ENCODE measurements around the gene NLK. TPM values are rescaled to one million over a fixed set of nuclear protein-coding genes. Genes with fewer than 3 reads are reported as not detected.
"Not testable (repeated sequence)": the region's sequence is repeated elsewhere in the genome, so short reads cannot be mapped to it uniquely, and the experiment has no call there.

NLK gene
- total RNA-seq, 1 donor from 2014 or later: 25.4 TPM

DNA sequence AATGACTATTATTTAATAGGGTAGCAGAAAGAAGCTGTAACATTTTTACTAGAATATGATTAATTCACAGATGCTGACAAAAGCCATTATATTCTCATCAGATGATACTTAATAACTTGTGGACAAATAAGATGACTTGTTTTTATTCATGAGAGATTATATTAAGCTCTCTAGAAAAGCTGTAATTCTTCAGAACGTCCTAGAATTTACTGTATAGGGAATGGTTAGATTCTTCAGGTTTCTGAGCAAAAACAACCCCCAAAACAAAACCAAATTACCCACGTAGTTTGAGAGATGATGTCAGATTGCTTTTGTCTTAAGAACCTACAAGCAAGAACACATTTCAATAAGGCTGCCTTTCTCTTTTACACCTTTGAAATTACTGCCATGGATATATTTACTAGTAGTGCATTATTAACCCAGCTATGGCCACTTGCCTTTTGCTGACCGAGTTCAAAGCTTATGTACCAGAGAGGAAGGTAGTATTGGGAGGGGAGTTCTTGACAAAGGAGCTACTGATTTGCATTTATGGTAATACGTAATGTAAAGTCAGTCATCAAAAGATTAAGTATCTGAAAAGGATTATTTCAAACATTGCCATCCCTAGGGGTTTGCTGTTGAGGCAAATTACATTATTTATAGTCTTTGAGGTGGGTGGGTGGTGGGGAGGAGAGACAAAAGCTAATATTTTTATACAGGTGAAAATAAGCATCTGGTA, 51.7 kb downstream of the NLK start:
- Mint-ChIP-seq H3K36me3 (peaks cover 6% of the 10 kb centered on the region), H3K4me1 (ENCODE audit: unreplicated experiment) (peaks cover 7% of the 10 kb centered on the region), H3K27me3 (no peaks in the 10 kb centered on the region), H3K9me3 (no peaks in the 10 kb centered on the region), H3K27ac (no peak overlapping the region), H3K4me3 (no peak overlapping the region)
- TF ChIP-seq, protein P1, sequence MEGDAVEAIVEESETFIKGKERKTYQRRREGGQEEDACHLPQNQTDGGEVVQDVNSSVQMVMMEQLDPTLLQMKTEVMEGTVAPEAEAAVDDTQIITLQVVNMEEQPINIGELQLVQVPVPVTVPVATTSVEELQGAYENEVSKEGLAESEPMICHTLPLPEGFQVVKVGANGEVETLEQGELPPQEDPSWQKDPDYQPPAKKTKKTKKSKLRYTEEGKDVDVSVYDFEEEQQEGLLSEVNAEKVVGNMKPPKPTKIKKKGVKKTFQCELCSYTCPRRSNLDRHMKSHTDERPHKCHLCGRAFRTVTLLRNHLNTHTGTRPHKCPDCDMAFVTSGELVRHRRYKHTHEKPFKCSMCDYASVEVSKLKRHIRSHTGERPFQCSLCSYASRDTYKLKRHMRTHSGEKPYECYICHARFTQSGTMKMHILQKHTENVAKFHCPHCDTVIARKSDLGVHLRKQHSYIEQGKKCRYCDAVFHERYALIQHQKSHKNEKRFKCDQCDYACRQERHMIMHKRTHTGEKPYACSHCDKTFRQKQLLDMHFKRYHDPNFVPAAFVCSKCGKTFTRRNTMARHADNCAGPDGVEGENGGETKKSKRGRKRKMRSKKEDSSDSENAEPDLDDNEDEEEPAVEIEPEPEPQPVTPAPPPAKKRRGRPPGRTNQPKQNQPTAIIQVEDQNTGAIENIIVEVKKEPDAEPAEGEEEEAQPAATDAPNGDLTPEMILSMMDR (conservative IDR thresholded peaks at IDR 0.05): no peak
- DNase-seq (ENCODE audit: extremely low spot score, unreplicated experiment): no peak

DNA sequence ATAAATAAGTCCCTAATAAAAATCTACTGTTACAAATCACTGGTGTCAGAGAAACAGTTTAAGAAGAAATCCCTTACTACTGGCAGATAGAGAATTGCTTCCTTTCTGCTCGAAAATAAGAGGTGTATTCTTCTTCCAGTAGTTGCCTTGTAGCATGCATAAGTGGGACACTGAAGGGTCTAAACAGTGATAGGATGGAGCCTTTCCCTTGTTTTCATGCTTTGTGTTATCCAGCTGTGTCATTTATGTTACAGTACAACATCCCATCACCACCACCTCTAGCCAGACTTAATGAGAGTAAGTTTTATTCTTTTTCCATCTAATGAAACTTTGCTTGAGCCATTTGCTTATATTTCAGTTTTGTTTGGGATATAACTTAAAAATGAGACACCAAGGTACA, 54.3 kb downstream of the NLK start:
- Mint-ChIP-seq H3K27ac (no peak overlapping the region), H3K4me3 (no peak overlapping the region), H3K36me3 (peaks cover 11% of the 10 kb centered on the region), H3K4me1 (ENCODE audit: unreplicated experiment) (peaks cover 3% of the 10 kb centered on the region), H3K27me3 (no peaks in the 10 kb centered on the region), H3K9me3 (no peaks in the 10 kb centered on the region)
- no peak for DNase-seq (ENCODE audit: extremely low spot score, unreplicated experiment)
- TF ChIP-seq, protein P1 (conservative IDR thresholded peaks at IDR 0.05): no peak

DNA sequence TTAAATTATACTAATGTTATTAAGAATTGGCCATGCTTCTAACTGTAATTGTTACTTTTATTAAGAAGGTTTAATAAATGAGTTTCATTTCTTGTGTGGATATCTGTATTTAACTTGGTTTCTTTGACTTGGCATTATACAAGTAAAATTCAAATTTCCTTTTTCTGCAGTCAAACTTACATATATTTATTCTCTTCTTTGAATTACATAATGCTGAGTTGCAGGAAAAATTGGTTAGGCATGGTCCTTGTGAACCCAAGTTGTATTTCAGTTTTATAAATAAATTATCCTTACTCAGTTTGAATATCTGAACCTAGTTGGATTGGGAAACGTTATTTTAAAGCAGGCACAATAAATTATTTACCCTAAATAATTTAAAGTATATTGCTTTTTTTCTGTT, 54.8 kb downstream of the NLK start:
- H3K4me1 Mint-ChIP-seq (ENCODE audit: unreplicated experiment): no peaks in the 10 kb centered on the region
- no peaks in the 10 kb centered on the region for H3K9me3 Mint-ChIP-seq
- no peaks in the 10 kb centered on the region for H3K27me3 Mint-ChIP-seq
- H3K4me3 Mint-ChIP-seq: no peak overlapping the region
- H3K36me3 Mint-ChIP-seq: peaks cover 11% of the 10 kb centered on the region
- no peak for DNase-seq (ENCODE audit: extremely low spot score, unreplicated experiment)
- TF ChIP-seq, protein P1 (conservative IDR thresholded peaks at IDR 0.05): no peak
- no peak overlapping the region for H3K27ac Mint-ChIP-seq

DNA sequence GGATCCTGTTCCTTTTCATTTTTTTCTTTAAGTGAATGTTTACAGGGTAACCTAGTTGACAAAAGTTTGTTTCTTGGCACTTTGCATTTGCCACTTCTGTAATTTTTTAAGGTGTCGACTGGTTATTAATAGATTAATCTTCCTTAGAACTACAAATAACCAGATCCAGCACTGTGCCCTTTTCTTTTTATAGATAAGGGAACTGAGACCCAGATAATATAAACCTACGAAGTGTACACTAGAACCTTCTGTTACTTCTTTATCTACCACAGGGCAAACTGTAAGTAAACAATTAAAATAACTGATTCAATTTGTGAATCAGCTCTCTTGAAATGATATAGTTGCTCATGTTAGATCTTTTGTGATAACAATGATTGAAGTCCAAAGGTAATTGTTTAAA, 55.4 kb downstream of the NLK start:
- H3K27me3 Mint-ChIP-seq: no peaks in the 10 kb centered on the region
- H3K27ac Mint-ChIP-seq: no peak overlapping the region
- no peak for DNase-seq (ENCODE audit: extremely low spot score, unreplicated experiment)
- H3K4me3 Mint-ChIP-seq: no peak overlapping the region
- H3K9me3 Mint-ChIP-seq: no peaks in the 10 kb centered on the region
- TF ChIP-seq, protein P1 (conservative IDR thresholded peaks at IDR 0.05): no peak
- peaks cover 11% of the 10 kb centered on the region for H3K36me3 Mint-ChIP-seq
- no peaks in the 10 kb centered on the region for H3K4me1 Mint-ChIP-seq (ENCODE audit: unreplicated experiment)

DNA sequence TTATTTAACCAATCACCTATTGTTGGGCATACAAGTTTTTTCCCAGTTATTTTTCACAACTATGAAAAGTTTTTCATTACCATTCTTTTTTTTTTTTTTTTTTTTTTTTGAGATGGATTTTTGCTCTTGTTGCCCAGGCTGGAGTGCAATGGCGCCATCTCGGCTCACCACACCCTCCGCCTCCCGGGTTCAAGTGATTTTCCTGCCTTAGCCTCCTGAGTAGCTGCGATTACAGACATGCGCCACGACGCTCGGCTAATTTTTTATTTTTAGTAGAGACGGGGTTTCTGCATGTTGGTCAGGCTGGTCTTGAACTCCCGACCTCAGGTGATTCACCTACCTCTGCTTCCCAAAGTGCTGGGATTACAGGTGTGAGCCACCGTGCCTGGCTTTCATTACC, 56.1 kb downstream of the NLK start:
- not testable (repeated sequence) for DNase-seq (ENCODE audit: extremely low spot score, unreplicated experiment); H3K9me3 Mint-ChIP-seq; H3K4me3 Mint-ChIP-seq; H3K27ac Mint-ChIP-seq; H3K4me1 Mint-ChIP-seq (ENCODE audit: unreplicated experiment); H3K27me3 Mint-ChIP-seq
- H3K36me3 Mint-ChIP-seq: peaks cover 11% of the 10 kb centered on the region

DNA sequence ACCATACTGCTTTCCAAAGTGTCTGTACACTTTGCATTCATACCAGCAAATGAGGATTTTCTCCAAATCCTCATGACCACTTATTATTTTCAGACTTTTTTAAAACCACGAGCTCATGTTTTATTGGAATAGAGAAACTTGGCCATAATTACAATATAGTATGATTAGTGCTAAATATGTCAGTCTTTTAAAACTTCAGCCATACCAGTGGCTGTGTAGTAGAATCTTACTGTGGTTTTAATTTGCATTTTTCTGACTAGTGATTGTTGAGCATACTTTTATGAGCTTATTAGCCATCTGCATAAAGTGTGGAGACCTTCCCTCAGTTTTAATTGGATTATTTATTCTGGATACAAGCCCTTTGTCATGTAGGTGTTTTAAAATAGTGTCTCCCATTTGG, 57.8 kb downstream of the NLK start:
- DNase-seq (ENCODE audit: extremely low spot score, unreplicated experiment): no peak
- Mint-ChIP-seq H3K4me1 (ENCODE audit: unreplicated experiment) (no peaks in the 10 kb centered on the region), H3K36me3 (peaks cover 11% of the 10 kb centered on the region), H3K4me3 (no peak overlapping the region), H3K27me3 (no peaks in the 10 kb centered on the region), H3K27ac (no peak overlapping the region), H3K9me3 (no peaks in the 10 kb centered on the region)
- TF ChIP-seq, protein P1 (conservative IDR thresholded peaks at IDR 0.05): no peak
